ENCODE results near the gene DOCK1. TPM values are rescaled to one million over a fixed set of nuclear protein-coding genes. Genes with fewer than 3 reads are reported as not detected.
"Not testable (repeated sequence)": the region's sequence is repeated elsewhere in the genome, so short reads cannot be mapped to it uniquely, and the experiment has no call there.

The DOCK1 gene
- total RNA-seq, 1 donor from 2014 or later: 81.5 TPM

DNA sequence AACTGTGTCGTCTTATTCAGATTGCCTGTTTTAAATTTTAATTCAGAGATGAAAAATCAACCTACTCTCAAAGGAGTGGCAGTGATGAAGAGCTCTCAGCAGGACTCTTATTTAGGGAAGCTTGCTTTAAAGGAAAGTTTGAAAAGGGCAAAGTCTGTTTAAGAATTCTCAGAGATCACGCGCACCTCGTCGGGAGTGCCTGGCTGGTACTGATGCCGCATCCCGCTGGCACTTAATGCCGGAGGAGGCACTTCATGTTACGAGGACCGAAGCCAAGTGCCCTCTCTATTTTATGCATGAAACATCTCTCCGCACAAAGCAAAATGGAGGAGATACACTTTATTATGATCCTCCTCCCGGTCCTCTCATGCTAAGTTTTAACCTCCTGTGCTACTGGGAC is 362.2 kb downstream of the DOCK1 start:
- DNase-seq (ENCODE audit: low read depth in 2 of 2): no peak

GRCh38 chr10:127272076-127272475 is 366.8 kb downstream of the DOCK1 start:
- DNase-seq (ENCODE audit: low read depth in 2 of 2): no peak

DNA sequence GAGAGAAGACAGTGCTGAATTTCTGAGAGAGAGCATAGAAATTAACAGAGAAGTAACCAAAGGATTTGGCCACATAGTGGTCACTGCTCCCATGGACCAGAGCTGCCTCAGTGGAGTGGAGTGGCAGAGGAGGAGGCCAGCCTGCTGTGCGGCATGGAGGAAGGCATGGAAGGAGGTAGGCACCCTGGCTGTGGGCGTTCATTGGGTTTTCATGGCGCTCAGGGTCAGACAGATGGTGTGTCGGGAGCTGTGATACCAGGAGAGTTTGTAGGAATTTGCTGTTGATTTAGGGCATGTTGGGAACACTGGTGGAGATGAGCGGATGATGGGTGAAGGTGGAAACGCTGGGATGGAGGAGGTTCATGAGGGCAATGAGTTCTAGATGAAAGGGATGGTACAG is 370.0 kb downstream of the DOCK1 start:
- no peak for DNase-seq (ENCODE audit: low read depth in 2 of 2)

- DNase-seq (ENCODE audit: low read depth in 2 of 2): no peak
These were observed 370.7 kb downstream of the DOCK1 start for GRCh38 chr10:127275793-127276450.

DNA sequence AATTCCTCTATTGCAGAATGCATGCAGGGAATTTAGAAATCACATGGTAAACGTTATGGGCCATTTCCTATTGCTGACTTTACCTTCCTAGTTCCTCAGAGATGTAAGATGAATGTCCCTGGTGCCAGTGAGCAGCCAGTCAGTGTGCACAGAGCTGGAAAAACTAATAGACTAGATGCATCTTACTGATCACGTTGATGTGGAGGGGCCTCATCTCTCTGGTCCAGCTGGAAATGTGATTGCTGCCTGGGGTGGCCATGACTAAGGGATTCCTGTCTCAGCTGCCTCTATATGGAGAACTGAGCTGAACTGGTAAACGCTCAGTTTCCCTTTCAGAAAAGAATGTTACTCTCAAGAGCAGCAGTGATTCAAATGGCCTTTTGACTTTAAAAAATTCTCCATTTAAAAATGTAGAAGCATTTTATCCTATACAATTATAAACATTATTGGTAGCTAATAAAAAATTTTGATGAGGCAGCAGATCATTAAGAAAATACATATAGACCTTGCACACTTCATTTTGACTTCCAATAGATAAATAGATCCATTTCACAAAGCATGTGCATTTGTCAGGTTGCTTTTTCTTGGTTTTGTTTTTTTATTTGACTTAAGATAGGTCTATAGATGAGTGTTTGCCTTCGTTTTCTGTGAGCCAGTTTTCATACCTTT is 371.7 kb downstream of the DOCK1 start:
- DNase-seq (ENCODE audit: low read depth in 2 of 2): peak; percentile 21 to 36

DNA sequence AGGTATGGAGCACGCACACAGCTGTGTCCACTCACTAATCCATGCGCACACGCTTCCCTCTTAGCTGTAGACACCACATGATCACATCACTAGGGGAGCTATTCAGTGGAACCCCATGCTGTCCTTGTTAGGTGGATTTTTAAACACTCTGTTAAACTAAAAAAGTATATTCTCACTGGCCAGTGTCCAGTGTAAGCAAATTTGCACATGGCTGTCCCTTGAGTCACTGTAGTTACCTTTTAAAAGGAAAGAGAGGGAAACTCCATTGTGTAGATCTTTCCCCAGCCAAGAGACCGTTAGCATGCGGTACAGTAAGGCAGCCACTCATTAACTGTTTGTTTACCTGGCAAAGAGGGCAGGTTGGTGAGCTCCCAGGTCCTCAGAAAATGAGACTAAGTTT is 372.8 kb downstream of the DOCK1 start:
- peak; percentile 7 to 59 for DNase-seq (ENCODE audit: low read depth in 2 of 2)

- no peak for DNase-seq (ENCODE audit: low read depth in 2 of 2)
These were observed 374.1 kb downstream of the DOCK1 start for GRCh38 chr10:127279334-127279774.

DNA sequence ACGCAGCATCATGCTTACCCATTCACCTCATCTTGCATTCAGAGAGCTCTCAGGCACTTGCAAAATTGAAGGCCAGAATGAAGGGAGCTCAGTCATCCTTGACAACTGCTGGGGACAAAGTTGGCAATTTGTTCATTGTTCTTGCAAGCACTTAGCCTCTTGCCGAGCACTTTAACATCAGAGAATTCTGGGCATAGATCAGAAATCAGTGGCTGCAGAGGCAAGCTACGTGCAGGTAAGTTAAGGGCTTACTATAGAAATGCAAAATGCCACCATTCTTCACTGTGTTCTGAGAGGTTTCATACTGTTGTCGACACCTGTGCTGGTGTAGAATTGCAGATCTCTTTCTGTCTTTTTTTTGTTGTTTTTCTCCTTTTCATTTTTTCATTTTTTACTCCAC is 375.2 kb downstream of the DOCK1 start:
- DNase-seq (ENCODE audit: low read depth in 2 of 2): no peak

DNA sequence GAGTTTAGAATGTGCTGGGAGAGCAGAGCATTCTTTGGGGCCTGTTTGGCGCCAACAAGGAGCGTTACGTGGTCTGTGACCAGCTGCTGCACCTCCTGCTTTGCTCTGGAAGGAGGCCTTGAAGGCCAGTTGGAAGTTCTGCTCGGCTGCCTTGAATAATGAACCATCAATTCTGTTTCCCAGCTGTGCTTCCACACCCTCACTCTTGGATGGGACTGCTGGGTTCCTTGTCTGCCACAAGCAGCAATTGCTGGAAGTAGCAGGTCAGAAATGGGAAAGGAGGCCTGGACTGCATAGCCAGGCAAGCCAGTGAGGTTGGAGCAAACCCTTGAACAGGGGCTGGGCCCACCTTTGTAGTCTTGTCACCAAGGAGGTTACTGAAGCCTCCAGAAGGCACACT is 377.8 kb downstream of the DOCK1 start:
- DNase-seq (ENCODE audit: low read depth in 2 of 2): no peak

- DNase-seq (ENCODE audit: low read depth in 2 of 2): no peak
These were observed 378.3 kb downstream of the DOCK1 start for GRCh38 chr10:127283576-127283975.

- DNase-seq (ENCODE audit: low read depth in 2 of 2): no peak
These were observed 385.6 kb downstream of the DOCK1 start for GRCh38 chr10:127290850-127291249.

- no peak for DNase-seq (ENCODE audit: low read depth in 2 of 2)
These were observed 386.1 kb downstream of the DOCK1 start for GRCh38 chr10:127291329-127291728.

GRCh38 chr10:127292888-127293287 is 387.7 kb downstream of the DOCK1 start:
- DNase-seq (ENCODE audit: low read depth in 2 of 2): no peak

GRCh38 chr10:127293640-127294039 is 388.4 kb downstream of the DOCK1 start:
- peak; percentile 22 to 26 for DNase-seq (ENCODE audit: low read depth in 2 of 2)

DNA sequence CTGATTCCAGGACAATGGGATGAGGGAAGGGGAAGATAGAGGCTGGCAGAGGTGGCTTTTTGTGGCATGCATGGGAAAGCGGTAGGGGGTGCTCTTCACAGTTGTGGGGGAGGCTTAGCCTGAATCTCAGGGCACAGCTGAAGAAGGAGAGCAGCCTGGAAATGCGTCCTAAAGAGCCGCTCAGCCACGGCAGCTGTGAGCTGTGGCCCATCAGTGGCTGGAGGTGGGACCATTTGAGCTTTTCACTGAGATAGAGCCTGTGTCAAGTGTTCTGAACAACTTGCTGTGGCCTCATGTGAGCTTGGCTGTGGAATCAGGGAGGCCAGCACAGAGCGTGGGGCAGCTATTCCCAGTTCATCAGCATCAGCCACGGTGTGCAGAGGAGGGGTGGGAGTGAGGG is 391.5 kb downstream of the DOCK1 start:
- no peak for DNase-seq (ENCODE audit: low read depth in 2 of 2)

DNA sequence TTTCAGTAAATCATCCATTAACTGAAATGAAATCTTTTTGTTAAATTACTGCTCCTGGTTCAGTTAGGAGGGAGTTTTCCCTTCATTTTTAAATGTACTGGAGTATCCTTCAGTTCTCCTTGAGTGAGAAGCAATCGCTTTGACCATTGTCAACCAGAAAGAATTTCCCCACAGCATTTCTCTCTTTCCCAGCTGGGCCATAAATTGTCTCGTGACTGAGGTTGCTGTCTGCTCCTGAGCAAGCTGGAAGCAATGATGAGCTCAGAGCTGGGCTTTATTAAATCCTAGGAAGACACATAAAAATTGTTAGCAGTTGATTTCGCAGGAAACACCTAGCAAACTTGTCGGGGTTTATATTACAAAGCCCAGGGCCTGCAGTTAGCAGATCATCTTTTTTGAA is 393.2 kb downstream of the DOCK1 start:
- no peak for DNase-seq (ENCODE audit: low read depth in 2 of 2)

- not testable (repeated sequence) for DNase-seq (ENCODE audit: low read depth in 2 of 2)
These were observed 394.0 kb downstream of the DOCK1 start for GRCh38 chr10:127299192-127299591.

GRCh38 chr10:127299956-127300689 is 394.9 kb downstream of the DOCK1 start:
- DNase-seq (ENCODE audit: low read depth in 2 of 2): peak in 1 of 2 donors; percentile 17

DNA sequence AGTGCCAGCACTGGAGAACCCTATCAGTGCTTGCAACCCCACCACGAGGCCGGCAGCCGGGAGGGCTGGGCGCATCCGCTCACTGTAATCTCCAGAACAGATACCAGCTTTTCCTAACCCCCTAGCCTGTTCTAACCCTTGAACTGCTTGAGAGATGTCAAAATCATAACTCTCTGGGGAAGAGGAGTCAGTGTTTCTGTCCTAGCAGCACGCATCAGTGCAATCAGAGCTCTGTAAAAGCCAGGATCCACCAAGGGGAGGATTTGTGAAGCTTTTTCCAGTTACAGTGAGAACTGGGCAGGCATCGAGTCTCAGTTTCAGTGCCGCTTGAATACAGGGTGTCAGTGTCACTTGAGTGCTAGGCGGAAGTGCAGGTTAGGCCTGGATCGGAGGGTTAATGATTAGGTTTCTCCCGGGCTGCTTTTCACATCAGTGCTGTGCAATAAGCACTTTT is 395.7 kb downstream of the DOCK1 start:
- no peak for DNase-seq (ENCODE audit: low read depth in 2 of 2)

DNA sequence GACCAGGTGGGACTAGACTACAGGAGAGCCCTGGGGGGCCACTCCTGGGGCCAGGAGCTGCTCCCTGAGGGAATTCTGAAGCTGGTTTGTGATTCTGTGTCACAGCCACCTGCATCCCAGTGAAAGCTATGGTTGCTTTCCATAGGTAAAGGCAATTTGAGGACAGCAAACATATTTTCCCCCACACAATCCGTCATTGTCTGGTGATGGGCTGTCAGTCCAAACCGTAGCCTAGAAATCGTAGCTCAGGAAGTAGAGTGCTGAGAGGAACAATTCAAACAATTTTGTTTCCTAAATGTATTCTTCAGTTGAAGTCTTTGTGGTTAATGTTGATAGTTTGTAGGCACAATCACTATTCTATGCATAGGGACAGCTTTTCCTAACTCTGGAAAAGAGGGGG is 397.1 kb downstream of the DOCK1 start:
- peak in 1 of 2 donors; percentile 40 for DNase-seq (ENCODE audit: low read depth in 2 of 2)

DNA sequence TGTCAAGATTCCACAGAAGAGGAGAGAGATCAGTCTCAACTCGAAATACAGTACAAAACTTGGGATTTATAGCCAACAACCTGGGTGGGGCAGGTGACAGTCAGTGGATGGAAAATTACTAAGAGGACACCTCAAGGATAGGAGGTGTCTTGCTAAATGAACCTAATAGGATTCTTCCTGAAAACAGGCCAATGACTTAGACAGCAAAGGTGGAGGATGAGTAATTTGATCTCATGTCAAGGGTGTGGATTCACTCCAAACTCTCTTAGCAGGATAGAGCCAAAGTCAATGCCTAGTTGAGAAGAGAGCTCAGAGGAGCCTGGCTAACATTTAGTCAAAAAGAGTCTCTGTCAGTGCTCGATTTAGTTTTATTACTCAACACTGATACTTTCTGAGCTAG is 397.9 kb downstream of the DOCK1 start:
- no peak for DNase-seq (ENCODE audit: low read depth in 2 of 2)

DNA sequence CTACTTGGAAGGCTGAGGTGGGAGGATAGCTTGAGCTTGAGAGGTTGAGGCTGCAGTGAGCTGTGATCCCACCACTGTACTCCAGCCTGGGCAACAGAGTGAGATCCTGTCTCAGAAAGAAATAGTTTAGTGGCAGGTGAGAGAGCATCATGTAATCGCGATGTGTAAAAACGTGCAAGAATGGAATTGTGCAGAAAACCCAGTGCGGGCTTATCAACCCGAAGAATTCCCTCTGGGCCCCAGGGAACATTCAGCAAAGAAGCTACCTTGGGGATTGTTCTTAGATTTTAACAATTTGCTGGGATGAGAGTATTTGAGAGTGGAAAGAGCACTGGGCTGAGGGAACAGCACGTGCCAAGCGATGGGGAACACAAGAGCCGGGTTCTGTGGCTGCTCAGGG is 398.5 kb downstream of the DOCK1 start:
- no peak for DNase-seq (ENCODE audit: low read depth in 2 of 2)

- DNase-seq (ENCODE audit: low read depth in 2 of 2): no peak
These were observed 401.3 kb downstream of the DOCK1 start for GRCh38 chr10:127306479-127306878.

All from lung microvascular endothelial cell (primary cell).